ENCODE results near the gene TOR3A. TPM values are rescaled to one million over a fixed set of nuclear protein-coding genes. Genes with fewer than 3 reads are reported as not detected.

TOR3A gene
- total and polyA plus RNA-seq, 2 of the 13 experiments (the other 11 are each of a cell fraction or from before 2014, with no cell fraction given) = 14.7 to 28.4 TPM

- TF ChIP-seq DZIP1 (CRISPR knock-in tag; IDR thresholded peaks at IDR 0.05) (no peak), ZNF850 (CRISPR knock-in tag; conservative IDR thresholded peaks at IDR 0.05) (no peak), FOSL1 (CRISPR knock-in tag; IDR thresholded peaks at IDR 0.05; ENCODE audit: borderline replicate concordance) (no peak), ZNF547 (CRISPR knock-in tag; IDR thresholded peaks at IDR 0.05) (no peak), NR2F2 (IDR thresholded peaks at IDR 0.05; ENCODE audit: borderline replicate concordance, low read depth) (no peak), SCMH1 (CRISPR knock-in tag; IDR thresholded peaks at IDR 0.05; ENCODE audit: borderline replicate concordance) (no peak), ARID4A (CRISPR knock-in tag; IDR thresholded peaks at IDR 0.05; ENCODE audit: borderline replicate concordance) (peak; percentile 81; the same call in 1 of the 2 replicates), KDM4B (CRISPR knock-in tag; IDR thresholded peaks at IDR 0.05) (peak; percentile 21; the same call in 1 of the 2 replicates), E2F5 (CRISPR knock-in tag; conservative IDR thresholded peaks at IDR 0.05) (no peak), ZNF281 (CRISPR knock-in tag; IDR thresholded peaks at IDR 0.05; ENCODE audit: borderline replicate concordance) (peak; percentile 64), KLF16 (CRISPR knock-in tag; IDR thresholded peaks at IDR 0.05) (peak in 1 of 2 experiments; percentile 87; a peak in 1 of 4 replicates), SPEN (CRISPR knock-in tag; IDR thresholded peaks at IDR 0.05; ENCODE audit: low read depth) (peak; percentile 22; the same call in 1 of the 2 replicates), RXRA (CRISPR knock-in tag; IDR thresholded peaks at IDR 0.05) (peak; percentile 62; the same call in 1 of the 2 replicates), ZBTB7B (CRISPR knock-in tag; IDR thresholded peaks at IDR 0.05) (no peak), MXD3 (CRISPR knock-in tag; IDR thresholded peaks at IDR 0.05) (0 out of 2 replicates have a peak, but pooled peaks have one; percentile 37)
These were observed 9.9 kb downstream of the TOR3A start (continued) for GRCh38 chr1:179091691-179092165.

All from HepG2 (cell line).